Dermis blood vessel endothelial cell (primary cell): ENCODE measurements around the gene ANO10. TPM values are rescaled to one million over a fixed set of nuclear protein-coding genes. Genes with fewer than 3 reads are reported as not detected.
A peak's percentile ranks its signal among the peaks of the same experiment; 100 is the strongest.
"Not testable (repeated sequence)": the region's sequence is repeated elsewhere in the genome, so short reads cannot be mapped to it uniquely, and the experiment has no call there.

Experiments used
- DNase-seq: peaks from one replicate; pipeline ENCODE4 v3.0.0; 2010
- total RNA-seq: library from RNA; depleted of rRNA; stranded (reverse); fragments of >200 nt; gene quantifications from 2 replicates; pipeline ENCODE4 v1.2.3, GENCODE V29; 2014

Gene ANO10
- total RNA-seq, 1 donor from 2014 or later: 46.5 TPM

GRCh38 chr3:43624619-43625305 is 3.0 kb upstream of the ANO10 start:
- no peak for DNase-seq

- peak; percentile 46 for DNase-seq
Measured at GRCh38 chr3:43620831-43621655, 768 bp downstream of the ANO10 start.

GRCh38 chr3:43619588-43619987 is 2.2 kb downstream of the ANO10 start:
- DNase-seq: no peak

GRCh38 chr3:43618142-43618541 is 3.7 kb downstream of the ANO10 start:
- DNase-seq: no peak

- DNase-seq: no peak
Measured at GRCh38 chr3:43616034-43616433, 5.8 kb downstream of the ANO10 start.

GRCh38 chr3:43615133-43615532 is 6.7 kb downstream of the ANO10 start:
- no peak for DNase-seq

- DNase-seq: no peak
Measured at GRCh38 chr3:43613976-43614375, 7.8 kb downstream of the ANO10 start.

GRCh38 chr3:43612419-43612818 is 9.4 kb downstream of the ANO10 start:
- no peak for DNase-seq

GRCh38 chr3:43609406-43609805 is 12.4 kb downstream of the ANO10 start:
- DNase-seq: no peak

- DNase-seq: no peak
Measured at GRCh38 chr3:43608751-43609150, 13.1 kb downstream of the ANO10 start.

GRCh38 chr3:43606284-43606683 is 15.5 kb downstream of the ANO10 start:
- no peak for DNase-seq

GRCh38 chr3:43599959-43600358 is 21.9 kb downstream of the ANO10 start:
- not testable (repeated sequence) for DNase-seq

- no peak for DNase-seq
Measured at GRCh38 chr3:43597961-43598360, 23.9 kb downstream of the ANO10 start.

GRCh38 chr3:43596178-43596577 is 25.6 kb downstream of the ANO10 start:
- DNase-seq: not testable (repeated sequence)

GRCh38 chr3:43595280-43595679 is 26.5 kb downstream of the ANO10 start:
- not testable (repeated sequence) for DNase-seq

- not testable (repeated sequence) for DNase-seq
Measured at GRCh38 chr3:43593588-43593987, 28.2 kb downstream of the ANO10 start.

GRCh38 chr3:43591866-43592265 is 29.9 kb downstream of the ANO10 start:
- DNase-seq: not testable (repeated sequence)

- DNase-seq: no peak
Measured at GRCh38 chr3:43587303-43587702, 34.5 kb downstream of the ANO10 start.

- DNase-seq: peak; percentile 12
Measured at GRCh38 chr3:43584043-43584826, 37.6 kb downstream of the ANO10 start.

GRCh38 chr3:43583481-43583880 is 38.3 kb downstream of the ANO10 start:
- DNase-seq: no peak

GRCh38 chr3:43582866-43583265 is 38.9 kb downstream of the ANO10 start:
- no peak for DNase-seq

- DNase-seq: no peak
Measured at GRCh38 chr3:43581343-43581742, 40.5 kb downstream of the ANO10 start.

- DNase-seq: no peak
Measured at GRCh38 chr3:43580181-43580580, 41.6 kb downstream of the ANO10 start.
